ENCODE results near the gene C9orf72.

The C9orf72 gene

DNA sequence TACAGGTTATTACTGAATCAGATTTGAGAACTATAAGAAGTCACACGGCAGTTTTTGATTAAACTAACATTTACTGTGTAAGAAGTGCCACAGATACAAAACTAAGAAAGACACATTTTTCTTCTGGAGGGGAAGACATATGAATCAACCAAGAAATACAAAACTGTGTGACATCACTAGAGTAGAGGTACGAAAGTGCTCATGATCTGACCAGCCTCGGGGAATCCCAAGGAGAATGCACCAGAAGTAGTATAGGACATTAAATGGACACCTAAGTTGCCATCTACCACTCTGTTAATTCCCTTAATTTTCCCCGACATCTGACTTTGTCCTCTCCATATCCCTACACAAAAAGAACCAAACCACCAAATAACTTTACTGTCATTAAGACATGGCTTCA is 54.5 kb downstream of the C9orf72 start:
- no peak overlapping the region for H3K4me3 ChIP-seq (ENCODE audit: low read depth, low read length)
- H2AFZ ChIP-seq: no peak overlapping the region
- no peaks in the 10 kb centered on the region for H3K4me1 ChIP-seq
- no peak overlapping the region for H3K27ac ChIP-seq
- TF ChIP-seq, protein P1, sequence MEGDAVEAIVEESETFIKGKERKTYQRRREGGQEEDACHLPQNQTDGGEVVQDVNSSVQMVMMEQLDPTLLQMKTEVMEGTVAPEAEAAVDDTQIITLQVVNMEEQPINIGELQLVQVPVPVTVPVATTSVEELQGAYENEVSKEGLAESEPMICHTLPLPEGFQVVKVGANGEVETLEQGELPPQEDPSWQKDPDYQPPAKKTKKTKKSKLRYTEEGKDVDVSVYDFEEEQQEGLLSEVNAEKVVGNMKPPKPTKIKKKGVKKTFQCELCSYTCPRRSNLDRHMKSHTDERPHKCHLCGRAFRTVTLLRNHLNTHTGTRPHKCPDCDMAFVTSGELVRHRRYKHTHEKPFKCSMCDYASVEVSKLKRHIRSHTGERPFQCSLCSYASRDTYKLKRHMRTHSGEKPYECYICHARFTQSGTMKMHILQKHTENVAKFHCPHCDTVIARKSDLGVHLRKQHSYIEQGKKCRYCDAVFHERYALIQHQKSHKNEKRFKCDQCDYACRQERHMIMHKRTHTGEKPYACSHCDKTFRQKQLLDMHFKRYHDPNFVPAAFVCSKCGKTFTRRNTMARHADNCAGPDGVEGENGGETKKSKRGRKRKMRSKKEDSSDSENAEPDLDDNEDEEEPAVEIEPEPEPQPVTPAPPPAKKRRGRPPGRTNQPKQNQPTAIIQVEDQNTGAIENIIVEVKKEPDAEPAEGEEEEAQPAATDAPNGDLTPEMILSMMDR (IDR thresholded peaks at IDR 0.05): no peak
- no peak overlapping the region for H3K9ac ChIP-seq
- H3K4me2 ChIP-seq (ENCODE audit: low read length): no peak overlapping the region
- no peaks in the 10 kb centered on the region for H3K36me3 ChIP-seq (ENCODE audit: control insufficient read depth, insufficient read depth, low read length)
- no peaks in the 10 kb centered on the region for H3K9me3 ChIP-seq (ENCODE audit: control insufficient read depth, low read length)
- no peaks in the 10 kb centered on the region for H3K27me3 ChIP-seq (ENCODE audit: control insufficient read depth, insufficient read depth, low read length)
- H3K79me2 ChIP-seq: no peaks in the 10 kb centered on the region

- Histone ChIP-seq H3K4me3 (ENCODE audit: low read depth, low read length) (no peak overlapping the region), H3K9me3 (ENCODE audit: control insufficient read depth, low read length) (no peaks in the 10 kb centered on the region), H2AFZ (no peak overlapping the region), H3K4me2 (ENCODE audit: low read length) (no peak overlapping the region), H3K27ac (no peak overlapping the region), H3K79me2 (no peaks in the 10 kb centered on the region), H3K36me3 (ENCODE audit: control insufficient read depth, insufficient read depth, low read length) (no peaks in the 10 kb centered on the region), H3K4me1 (no peaks in the 10 kb centered on the region), H3K9ac (no peak overlapping the region), H3K27me3 (ENCODE audit: control insufficient read depth, insufficient read depth, low read length) (no peaks in the 10 kb centered on the region)
- TF ChIP-seq, protein P1 (IDR thresholded peaks at IDR 0.05): no peak
Measured at GRCh38 chr9:27518006-27518405, 55.3 kb downstream of the C9orf72 start.

- Histone ChIP-seq H3K9me3 (ENCODE audit: control insufficient read depth, low read length) (no peaks in the 10 kb centered on the region), H3K27ac (no peak overlapping the region), H3K4me2 (ENCODE audit: low read length) (no peak overlapping the region), H3K36me3 (ENCODE audit: control insufficient read depth, insufficient read depth, low read length) (no peaks in the 10 kb centered on the region), H3K79me2 (no peaks in the 10 kb centered on the region), H3K4me3 (ENCODE audit: low read depth, low read length) (no peak overlapping the region), H2AFZ (no peak overlapping the region), H3K4me1 (no peaks in the 10 kb centered on the region), H3K9ac (no peak overlapping the region), H3K27me3 (ENCODE audit: control insufficient read depth, insufficient read depth, low read length) (no peaks in the 10 kb centered on the region)
- TF ChIP-seq, protein P1 (IDR thresholded peaks at IDR 0.05): no peak
Measured at GRCh38 chr9:27514551-27514950, 58.7 kb downstream of the C9orf72 start.

DNA sequence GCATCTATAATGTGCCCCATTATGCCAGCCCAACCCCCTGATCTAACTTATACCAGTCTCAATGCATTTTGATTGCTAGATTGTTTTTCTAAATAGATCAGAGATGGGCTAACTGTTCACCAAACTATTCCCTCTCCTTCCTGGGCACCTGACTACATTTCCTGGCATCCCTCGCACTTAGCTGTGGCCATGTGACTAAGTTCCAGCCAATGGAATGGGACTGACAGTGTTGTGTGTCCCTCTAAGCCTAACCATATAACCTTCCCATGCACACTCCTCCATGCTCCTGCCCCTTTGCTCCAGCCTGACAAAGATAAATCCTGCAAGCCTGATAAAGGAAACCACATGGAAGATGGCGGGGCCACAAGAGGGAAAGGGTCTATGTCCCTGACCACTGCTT is 61.5 kb downstream of the C9orf72 start:
- H3K4me2 ChIP-seq (ENCODE audit: low read length): no peak overlapping the region
- no peak overlapping the region for H3K27ac ChIP-seq
- no peaks in the 10 kb centered on the region for H3K79me2 ChIP-seq
- TF ChIP-seq, protein P1 (IDR thresholded peaks at IDR 0.05): no peak
- no peaks in the 10 kb centered on the region for H3K27me3 ChIP-seq (ENCODE audit: control insufficient read depth, insufficient read depth, low read length)
- H2AFZ ChIP-seq: no peak overlapping the region
- no peaks in the 10 kb centered on the region for H3K36me3 ChIP-seq (ENCODE audit: control insufficient read depth, insufficient read depth, low read length)
- no peaks in the 10 kb centered on the region for H3K9me3 ChIP-seq (ENCODE audit: control insufficient read depth, low read length)
- no peak overlapping the region for H3K9ac ChIP-seq
- no peak overlapping the region for H3K4me3 ChIP-seq (ENCODE audit: low read depth, low read length)
- no peaks in the 10 kb centered on the region for H3K4me1 ChIP-seq

DNA sequence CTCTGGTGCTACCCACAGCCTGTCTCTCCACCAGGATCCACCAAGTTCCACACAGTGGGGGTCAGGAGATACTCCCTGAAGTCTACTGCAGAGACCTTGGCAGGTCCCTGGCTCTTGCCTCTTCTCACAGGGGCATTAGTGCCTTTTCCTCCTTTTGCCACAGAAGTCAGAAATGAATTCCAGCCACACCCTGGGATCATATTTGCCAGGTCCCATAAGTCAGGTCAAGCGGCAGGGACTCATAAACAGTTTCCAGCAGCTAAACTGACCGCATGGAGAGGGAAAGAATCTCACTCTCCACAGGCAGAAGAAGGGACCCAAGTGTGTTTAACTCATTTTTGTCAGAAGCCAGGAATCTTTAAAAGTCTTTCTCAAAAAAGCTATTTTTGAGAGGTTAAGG is 62.5 kb downstream of the C9orf72 start:
- H3K79me2 ChIP-seq: no peaks in the 10 kb centered on the region
- H3K4me1 ChIP-seq: no peaks in the 10 kb centered on the region
- H3K9ac ChIP-seq: no peak overlapping the region

More for the DNA sequence above, 62.5 kb downstream of the C9orf72 start:
- Histone ChIP-seq H2AFZ (no peak overlapping the region), H3K27ac (no peak overlapping the region), H3K27me3 (ENCODE audit: control insufficient read depth, insufficient read depth, low read length) (no peaks in the 10 kb centered on the region), H3K4me2 (ENCODE audit: low read length) (no peak overlapping the region), H3K36me3 (ENCODE audit: control insufficient read depth, insufficient read depth, low read length) (no peaks in the 10 kb centered on the region), H3K4me3 (ENCODE audit: low read depth, low read length) (no peak overlapping the region), H3K9me3 (ENCODE audit: control insufficient read depth, low read length) (no peaks in the 10 kb centered on the region)
- TF ChIP-seq, protein P1 (IDR thresholded peaks at IDR 0.05): no peak
